ENCODE data around the gene FGF18.

The FGF18 gene

DNA sequence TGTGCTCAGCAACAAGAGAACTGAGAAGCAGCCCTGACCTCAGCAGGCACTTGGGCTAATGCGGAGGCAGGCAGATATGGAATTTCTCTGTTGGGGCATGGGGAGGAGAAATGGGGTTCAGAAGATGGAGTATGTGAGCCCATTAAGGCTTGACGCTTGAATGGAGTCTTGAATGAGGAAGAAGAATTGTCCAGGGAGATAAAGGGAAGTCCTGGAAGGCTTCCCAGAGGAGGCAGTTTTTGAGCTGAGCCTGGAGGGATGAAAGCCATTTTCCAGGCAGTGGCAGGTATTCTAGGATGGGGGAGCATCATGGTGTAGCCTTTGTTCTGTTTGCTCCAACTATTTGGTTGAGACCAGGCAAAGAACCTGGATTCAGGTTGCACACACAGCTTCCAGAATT lies 34.5 kb downstream of the FGF18 start:
- no peak for TF ChIP-seq Cebpa-rat (IDR thresholded peaks at IDR 0.05)
- H3K4me2 ChIP-seq = no peak overlapping the region

DNA sequence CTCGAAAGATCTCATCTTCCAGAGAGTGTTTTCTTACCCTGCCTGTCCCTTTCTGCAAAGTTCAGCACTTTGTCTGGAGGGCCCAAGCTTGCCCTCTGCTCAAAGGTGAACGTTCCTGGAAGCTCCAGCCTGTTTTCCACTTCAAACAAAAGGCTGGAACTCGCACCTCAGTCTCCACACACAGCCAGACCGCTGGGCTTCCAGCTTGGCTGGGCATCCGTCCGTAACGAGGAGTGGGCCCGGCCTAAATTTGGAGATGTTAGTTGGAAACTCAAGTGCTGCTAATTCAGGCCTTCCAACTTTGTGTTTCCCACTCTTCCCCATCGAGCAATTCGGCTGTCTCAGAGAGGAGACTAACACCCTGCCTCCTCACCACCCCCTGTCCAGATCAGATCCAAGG lies 35.1 kb downstream of the FGF18 start:
- no peak overlapping the region for H3K9ac ChIP-seq
- H3K9me3 ChIP-seq = no peaks in the 10 kb centered on the region
- H3K27ac ChIP-seq = no peak overlapping the region
- no peaks in the 10 kb centered on the region for H3K4me1 ChIP-seq
- H3K36me3 ChIP-seq = no peaks in the 10 kb centered on the region
- peaks cover 23% of the 10 kb centered on the region for H3K27me3 ChIP-seq
- no peaks in the 10 kb centered on the region for H4K20me1 ChIP-seq
- no peak for TF ChIP-seq Cebpa-rat (IDR thresholded peaks at IDR 0.05)
- no peak overlapping the region for H3K4me3 ChIP-seq
- H3K4me2 ChIP-seq = no peak overlapping the region

More for the DNA sequence above, 34.5 kb downstream of the FGF18 start:
- Histone ChIP-seq H3K4me3 (no peak overlapping the region), H3K27ac (no peak overlapping the region), H3K9me3 (no peaks in the 10 kb centered on the region), H3K4me1 (no peaks in the 10 kb centered on the region), H3K9ac (no peak overlapping the region), H4K20me1 (no peaks in the 10 kb centered on the region), H3K27me3 (peaks cover 23% of the 10 kb centered on the region), H3K36me3 (no peaks in the 10 kb centered on the region)

GRCh38 chr5:171455522-171455921 lies 36.1 kb downstream of the FGF18 start:
- Histone ChIP-seq H4K20me1 (no peaks in the 10 kb centered on the region), H3K36me3 (no peaks in the 10 kb centered on the region), H3K4me1 (no peaks in the 10 kb centered on the region), H3K27me3 (peaks cover 16% of the 10 kb centered on the region; the same call in 1 of the 2 replicates), H3K4me2 (no peak overlapping the region), H3K27ac (no peak overlapping the region), H3K4me3 (no peak overlapping the region), H3K9ac (no peak overlapping the region), H3K9me3 (no peaks in the 10 kb centered on the region)
- no peak for TF ChIP-seq Cebpa-rat (IDR thresholded peaks at IDR 0.05)

- H3K4me1 ChIP-seq = no peaks in the 10 kb centered on the region
- no peaks in the 10 kb centered on the region for H4K20me1 ChIP-seq
- no peak for TF ChIP-seq Cebpa-rat (IDR thresholded peaks at IDR 0.05)
- H3K4me3 ChIP-seq = no peak overlapping the region
- no peaks in the 10 kb centered on the region for H3K9me3 ChIP-seq
- no peaks in the 10 kb centered on the region for H3K36me3 ChIP-seq
- H3K27ac ChIP-seq = no peak overlapping the region
- H3K27me3 ChIP-seq = 0 out of 2 replicates have a peak, but pooled peaks cover under 1% of the 10 kb centered on the region
- no peak overlapping the region for H3K4me2 ChIP-seq
- H3K9ac ChIP-seq = no peak overlapping the region
Observed at GRCh38 chr5:171457208-171457981, 37.9 kb downstream of the FGF18 start.

GRCh38 chr5:171459839-171460238 lies 40.4 kb downstream of the FGF18 start:
- Histone ChIP-seq H3K9me3 (no peaks in the 10 kb centered on the region), H3K4me3 (no peak overlapping the region), H3K27ac (no peak overlapping the region), H3K36me3 (no peaks in the 10 kb centered on the region), H3K4me1 (no peaks in the 10 kb centered on the region), H3K9ac (no peak overlapping the region), H3K27me3 (no peaks in the 10 kb centered on the region), H4K20me1 (no peaks in the 10 kb centered on the region), H3K4me2 (no peak overlapping the region)
- TF ChIP-seq Cebpa-rat (IDR thresholded peaks at IDR 0.05) = no peak

- Histone ChIP-seq H3K4me3 (no peak overlapping the region), H3K27ac (no peak overlapping the region), H3K4me2 (no peak overlapping the region), H3K36me3 (no peaks in the 10 kb centered on the region), H4K20me1 (no peaks in the 10 kb centered on the region), H3K4me1 (no peaks in the 10 kb centered on the region), H3K9me3 (no peaks in the 10 kb centered on the region), H3K9ac (no peak overlapping the region), H3K27me3 (no peaks in the 10 kb centered on the region)
- TF ChIP-seq Cebpa-rat (IDR thresholded peaks at IDR 0.05) = no peak
Observed at GRCh38 chr5:171462136-171462927, 42.9 kb downstream of the FGF18 start.

DNA sequence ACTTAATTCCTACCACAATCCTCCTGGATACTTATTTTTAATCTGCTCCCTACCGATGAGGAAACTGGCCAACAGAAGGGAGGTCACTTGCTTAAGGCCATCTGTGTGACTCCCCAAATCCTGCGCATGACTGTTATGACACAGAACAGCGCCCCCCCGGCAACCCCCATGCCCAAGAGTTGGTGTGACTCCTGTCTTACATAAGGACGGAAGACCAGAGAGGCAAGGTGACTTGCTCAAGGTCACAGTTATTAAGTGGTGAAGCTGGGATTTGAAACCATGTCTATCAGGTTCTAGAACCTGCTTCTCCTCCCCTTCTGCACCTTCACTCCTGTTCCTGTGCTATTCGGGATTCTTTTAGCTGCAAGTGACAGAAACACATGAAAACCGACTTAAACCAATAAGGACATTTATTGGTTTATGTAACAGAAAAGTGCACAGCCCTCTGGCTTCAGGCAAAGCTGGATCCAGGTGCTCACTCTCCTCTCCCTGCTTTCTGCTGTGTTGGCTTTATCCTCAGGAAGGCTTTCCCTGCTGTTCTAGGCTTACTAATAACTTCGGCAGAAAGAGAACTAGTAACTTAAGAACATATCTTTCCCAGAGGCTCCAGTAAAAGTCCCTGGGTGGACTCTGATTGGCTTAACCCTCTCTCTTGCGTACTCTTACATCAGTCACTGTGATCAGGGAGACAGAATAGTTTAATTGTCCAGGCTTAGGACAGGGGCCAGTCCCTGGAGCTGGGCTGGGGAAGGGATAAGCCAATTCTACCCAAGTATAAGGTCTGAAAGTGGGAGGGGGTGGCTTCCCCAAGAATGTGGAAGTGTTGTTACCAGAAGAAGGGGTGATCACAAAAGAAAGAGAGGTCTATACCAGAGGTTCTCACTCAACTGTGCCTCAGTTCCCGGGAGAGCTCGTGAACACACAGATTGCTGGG lies 43.7 kb downstream of the FGF18 start:
- H3K27me3 ChIP-seq = no peaks in the 10 kb centered on the region
- no peak overlapping the region for H3K9ac ChIP-seq
- H4K20me1 ChIP-seq = no peaks in the 10 kb centered on the region
- no peaks in the 10 kb centered on the region for H3K36me3 ChIP-seq
- no peak overlapping the region for H3K4me3 ChIP-seq
- H3K4me1 ChIP-seq = no peaks in the 10 kb centered on the region
- H3K4me2 ChIP-seq = no peak overlapping the region
- no peak overlapping the region for H3K27ac ChIP-seq
- TF ChIP-seq Cebpa-rat (IDR thresholded peaks at IDR 0.05) = no peak
- H3K9me3 ChIP-seq = no peaks in the 10 kb centered on the region

GRCh38 chr5:171463862-171464229 lies 44.4 kb downstream of the FGF18 start:
- no peaks in the 10 kb centered on the region for H3K27me3 ChIP-seq
- H4K20me1 ChIP-seq = no peaks in the 10 kb centered on the region
- TF ChIP-seq Cebpa-rat (IDR thresholded peaks at IDR 0.05) = no peak
- H3K27ac ChIP-seq = no peak overlapping the region
- no peaks in the 10 kb centered on the region for H3K36me3 ChIP-seq
- H3K9me3 ChIP-seq = no peaks in the 10 kb centered on the region
- no peak overlapping the region for H3K9ac ChIP-seq
- no peak overlapping the region for H3K4me3 ChIP-seq
- H3K4me1 ChIP-seq = no peaks in the 10 kb centered on the region
- no peak overlapping the region for H3K4me2 ChIP-seq

DNA sequence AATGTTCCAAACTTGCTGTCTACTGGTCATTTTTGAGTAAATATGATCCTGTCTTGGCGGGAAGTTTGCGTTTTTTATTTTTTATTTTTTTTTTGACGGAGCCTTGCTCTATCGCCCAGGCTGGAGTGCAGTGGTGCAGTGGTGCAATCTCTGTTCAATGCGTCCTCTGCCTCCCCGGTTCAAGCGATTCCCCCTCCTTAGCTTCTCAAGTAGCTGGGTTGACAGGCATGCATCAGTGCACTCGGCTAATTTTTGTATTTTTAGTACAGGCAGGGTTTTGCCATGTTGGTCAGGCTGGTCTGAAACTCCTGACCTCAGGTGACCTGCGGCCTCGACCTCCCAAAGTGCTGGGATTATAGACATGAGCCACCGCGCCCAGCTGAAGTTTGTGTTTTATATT lies 45.4 kb downstream of the FGF18 start:
- H3K4me1 ChIP-seq = no peaks in the 10 kb centered on the region
- no peak for TF ChIP-seq Cebpa-rat (IDR thresholded peaks at IDR 0.05)

More for the DNA sequence above, 45.4 kb downstream of the FGF18 start:
- Histone ChIP-seq H3K36me3 (no peaks in the 10 kb centered on the region), H3K27me3 (no peaks in the 10 kb centered on the region), H3K4me3 (no peak overlapping the region), H3K9ac (no peak overlapping the region), H3K4me2 (no peak overlapping the region), H4K20me1 (no peaks in the 10 kb centered on the region), H3K27ac (no peak overlapping the region), H3K9me3 (no peaks in the 10 kb centered on the region)
